HCT116 (cell line): Measurements from ENCODE around the gene ADAM17.

Experiments
- FOSL1 ChIP-seq: IDR thresholded peaks from 2 replicates; pipeline ENCODE4 v1.6.1; 2012; ENCODE audit warnings: low read depth
- MAX ChIP-seq: IDR thresholded peaks from 2 replicates; pipeline ENCODE4 v1.6.1; 2012
- TF ChIP-seq, protein P1 (sequence below), 3 experiments: fragments of 200-600 bp in 1 of 3; sonication (generic) in 1 of 3; IDR thresholded peaks in 2 of 3; conservative IDR thresholded peaks in 1 of 3; 2 replicates each; pipeline ENCODE4 v1.5.1; 2012 to 2017; ENCODE audit warnings: low read depth in 2 of 3, low read length in 2 of 3, antibody characterized with exemption in 1 of 3, borderline replicate concordance in 1 of 3, control low read depth in 1 of 3, mild to moderate bottlenecking in 1 of 3, mixed read lengths in 1 of 3, mixed run types in 1 of 3, moderate library complexity in 1 of 3; ENCODE audit not compliant: insufficient read depth in 1 of 3

GRCh38 chr2:9527995-9528787, 27.4 kb downstream of the ADAM17 start:
- no peak for TF ChIP-seq FOSL1
- TF ChIP-seq, protein P1, sequence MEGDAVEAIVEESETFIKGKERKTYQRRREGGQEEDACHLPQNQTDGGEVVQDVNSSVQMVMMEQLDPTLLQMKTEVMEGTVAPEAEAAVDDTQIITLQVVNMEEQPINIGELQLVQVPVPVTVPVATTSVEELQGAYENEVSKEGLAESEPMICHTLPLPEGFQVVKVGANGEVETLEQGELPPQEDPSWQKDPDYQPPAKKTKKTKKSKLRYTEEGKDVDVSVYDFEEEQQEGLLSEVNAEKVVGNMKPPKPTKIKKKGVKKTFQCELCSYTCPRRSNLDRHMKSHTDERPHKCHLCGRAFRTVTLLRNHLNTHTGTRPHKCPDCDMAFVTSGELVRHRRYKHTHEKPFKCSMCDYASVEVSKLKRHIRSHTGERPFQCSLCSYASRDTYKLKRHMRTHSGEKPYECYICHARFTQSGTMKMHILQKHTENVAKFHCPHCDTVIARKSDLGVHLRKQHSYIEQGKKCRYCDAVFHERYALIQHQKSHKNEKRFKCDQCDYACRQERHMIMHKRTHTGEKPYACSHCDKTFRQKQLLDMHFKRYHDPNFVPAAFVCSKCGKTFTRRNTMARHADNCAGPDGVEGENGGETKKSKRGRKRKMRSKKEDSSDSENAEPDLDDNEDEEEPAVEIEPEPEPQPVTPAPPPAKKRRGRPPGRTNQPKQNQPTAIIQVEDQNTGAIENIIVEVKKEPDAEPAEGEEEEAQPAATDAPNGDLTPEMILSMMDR (IDR thresholded peaks at IDR 0.05 in 2 of 3, conservative IDR thresholded peaks at IDR 0.05 in 1 of 3; ENCODE audit: borderline replicate concordance in 1 of 3, insufficient read depth in 1 of 3, low read depth in 2 of 3, low read length in 2 of 3) = no peak
- no peak for TF ChIP-seq MAX
